Right forelimb (tissue), 1 donor: ENCODE measurements around the gene SDHA.
"Not testable (repeated sequence)": the region's sequence is repeated elsewhere in the genome, so short reads cannot be mapped to it uniquely, and the experiment has no call there.

Experiments
- DNase-seq: peaks from one replicate; pipeline ENCODE4 v3.0.0-alpha.2; 2018

SDHA gene

GRCh38 chr5:264338-264737 lies 46.2 kb downstream of the SDHA start:
- no peak for DNase-seq

GRCh38 chr5:266311-267026 lies 48.3 kb downstream of the SDHA start:
- not testable (repeated sequence) for DNase-seq

GRCh38 chr5:267716-268115 lies 49.6 kb downstream of the SDHA start:
- DNase-seq, result no peak

GRCh38 chr5:270340-270739 lies 52.2 kb downstream of the SDHA start:
- no peak for DNase-seq

- DNase-seq, result not testable (repeated sequence)
Observed at GRCh38 chr5:271828-272167, 53.7 kb downstream of the SDHA start.

GRCh38 chr5:273091-273490 lies 55.0 kb downstream of the SDHA start:
- not testable (repeated sequence) for DNase-seq

- DNase-seq, result not testable (repeated sequence)
Observed at GRCh38 chr5:273491-273890, 55.4 kb downstream of the SDHA start.

- DNase-seq, result not testable (repeated sequence)
Observed at GRCh38 chr5:274346-274745, 56.2 kb downstream of the SDHA start.

- DNase-seq, result no peak
Observed at GRCh38 chr5:278646-279045, 60.5 kb downstream of the SDHA start.

- not testable (repeated sequence) for DNase-seq
Observed at GRCh38 chr5:279051-279665, 61.0 kb downstream of the SDHA start.

- no peak for DNase-seq
Observed at GRCh38 chr5:285991-286557, 68.0 kb downstream of the SDHA start.

GRCh38 chr5:290200-290599 lies 72.1 kb downstream of the SDHA start:
- not testable (repeated sequence) for DNase-seq

GRCh38 chr5:291345-291744 lies 73.2 kb downstream of the SDHA start:
- DNase-seq, result not testable (repeated sequence)

GRCh38 chr5:294788-295187 lies 76.7 kb downstream of the SDHA start:
- not testable (repeated sequence) for DNase-seq

GRCh38 chr5:296207-296606 lies 78.1 kb downstream of the SDHA start:
- not testable (repeated sequence) for DNase-seq

- DNase-seq, result not testable (repeated sequence)
Observed at GRCh38 chr5:296954-297353, 78.8 kb downstream of the SDHA start.

- not testable (repeated sequence) for DNase-seq
Observed at GRCh38 chr5:297448-297847, 79.3 kb downstream of the SDHA start.

- DNase-seq, result not testable (repeated sequence)
Observed at GRCh38 chr5:297991-298736, 80.0 kb downstream of the SDHA start.

- DNase-seq, result no peak
Observed at GRCh38 chr5:298737-299125, 80.6 kb downstream of the SDHA start.

GRCh38 chr5:299921-300320 lies 81.8 kb downstream of the SDHA start:
- not testable (repeated sequence) for DNase-seq

GRCh38 chr5:300691-301435 lies 82.7 kb downstream of the SDHA start:
- DNase-seq, result not testable (repeated sequence)

GRCh38 chr5:302416-302815 lies 84.3 kb downstream of the SDHA start:
- DNase-seq, result not testable (repeated sequence)

GRCh38 chr5:302966-303365 lies 84.8 kb downstream of the SDHA start:
- DNase-seq, result no peak
